HepG2 (cell line): Measurements from ENCODE around the gene ANKRD10. TPM values are rescaled to one million over a fixed set of nuclear protein-coding genes. Genes with fewer than 3 reads are reported as not detected.
A peak's percentile ranks its signal among the peaks of the same experiment; 100 is the strongest.
"Not testable (repeated sequence)": the region's sequence is repeated elsewhere in the genome, so short reads cannot be mapped to it uniquely, and the experiment has no call there.

ENCODE experiments used
- ATAC-seq: fragments of 200-7000 bp; cut with Tn5 transposase; 3 replicates; pipeline ENCODE4 v1.9.1; 2020; ENCODE audit warnings: mild to moderate bottlenecking, moderate library complexity
- BruUV-seq: library from RNA; stranded (reverse); fragments of 400-500 nt; replicated peaks from 2 replicates; lab custom pipeline; 2021; lab: Mats Ljungman, UMichigan
- CTCF ChIA-PET: fragments of 300-600 bp; formaldehyde crosslinking; extraction: SDS; loops from one replicate; lab custom pipeline; 2021; ENCODE audit warnings: low total read pairs, inconsistent platforms, low intra/inter-chr PET ratio; lab: Yijun Ruan, JAX
- POLR2A ChIA-PET: fragments of 350-600 bp; sonication (Branson Sonifier 250); formaldehyde crosslinking; loops from one replicate; lab custom pipeline; 2020; ENCODE audit warnings: antibody characterized with exemption, inconsistent platforms; lab: Yijun Ruan, JAX
- DNase-seq: peaks from one replicate; pipeline ENCODE4 v3.0.0-alpha.2; 2015; ENCODE audit warnings: low spot score
- FAIRE-seq: peaks from 3 replicates; lab custom pipeline; 2011; peaks lifted over from hg19 to GRCh38; lab: Jason Lieb, UNC
- H2AFZ ChIP-seq: one replicate; pipeline ENCODE4 v1.6.1; 2011; ENCODE audit warnings: low read length, inconsistent platforms
- H3K27ac ChIP-seq: fragments of 300-600 bp; 3 replicates; pipeline ENCODE4 v1.8.0; 2011; ENCODE audit warnings: mixed run types, mild to moderate bottlenecking, mixed read lengths, low read length, inconsistent platforms; ENCODE audit not compliant: insufficient read depth; ENCODE audit errors: extremely low read length
- H3K27me3 ChIP-seq, 2 experiments: fragments of 200-600 bp in 1 of 2; 2 replicates in 1 of 2; 3 replicates in 1 of 2; pipeline versions ENCODE4 v1.6.0 to v1.8.0; 2011; ENCODE audit warnings: low read length in 2 of 2, mild to moderate bottlenecking in 2 of 2, moderate library complexity in 2 of 2, inconsistent platforms in 1 of 2; ENCODE audit not compliant: insufficient read depth in 2 of 2, control insufficient read depth in 1 of 2
- H3K36me3 ChIP-seq, 2 experiments: fragments of 200-600 bp in 1 of 2; replicated peaks in 1 of 2; 2 replicates in 1 of 2; 3 replicates in 1 of 2; pipeline versions ENCODE4 v1.5.1 to v1.8.0; 2011; ENCODE audit warnings: low read length in 2 of 2, inconsistent platforms in 1 of 2; ENCODE audit not compliant: insufficient read depth in 2 of 2, control insufficient read depth in 1 of 2
- H3K4me1 ChIP-seq: 2 replicates; pipeline ENCODE4 v1.5.1; 2012; ENCODE audit warnings: low read length, inconsistent platforms; ENCODE audit not compliant: insufficient read depth
- H3K4me2 ChIP-seq: 2 replicates; pipeline ENCODE4 v1.6.0; 2011; ENCODE audit warnings: low read depth, low read length, inconsistent platforms
- H3K4me3 ChIP-seq, 3 experiments: fragments of 200-600 bp in 1 of 3; sonication (generic), shearing (Covaris generic) in 1 of 3; replicated peaks in 1 of 3; 2 replicates each; pipeline ENCODE4 v1.5.1; 2011 to 2016; ENCODE audit warnings: low read length in 3 of 3, inconsistent platforms in 2 of 3, low read depth in 2 of 3, mild to moderate bottlenecking in 2 of 3, control low read depth in 1 of 3, mixed read lengths in 1 of 3; ENCODE audit not compliant: insufficient read depth in 1 of 3
- H3K79me2 ChIP-seq: one replicate; pipeline ENCODE4 v1.6.1; 2011; ENCODE audit warnings: low read length, inconsistent platforms; ENCODE audit not compliant: insufficient read depth
- H3K9ac ChIP-seq: 2 replicates; pipeline ENCODE4 v1.6.0; 2011; ENCODE audit warnings: mild to moderate bottlenecking, low read depth, low read length, inconsistent platforms; ENCODE audit not compliant: insufficient read depth
- H3K9me3 ChIP-seq: 2 replicates; pipeline ENCODE4 v1.5.1; 2012; ENCODE audit warnings: mild to moderate bottlenecking, low read length
- H4K20me1 ChIP-seq: 2 replicates; pipeline ENCODE4 v1.6.0; 2011; ENCODE audit warnings: inconsistent platforms, mild to moderate bottlenecking, low read length, moderate library complexity; ENCODE audit not compliant: insufficient read depth
- BHLHE40 ChIP-seq: IDR thresholded peaks from 2 replicates; pipeline ENCODE4 v1.6.1; 2011; ENCODE audit warnings: low read length, improper control_type of control experiment
- FOSL2 ChIP-seq: sonication (generic); formaldehyde crosslinking; IDR thresholded peaks from 2 replicates; pipeline ENCODE4 v1.4.0; 2020; ENCODE audit warnings: missing genetic modification reagents
- WGBS: methylation state at CpG from one replicate; pipeline ENCODE4 v1.1.6; 2017; ENCODE audit warnings: low lambda C conversion rate; 5-methylcytosine and 5-hydroxymethylcytosine counted together
- in situ Hi-C: cut with HindIII; loops from 2 replicates; pipeline ENCODE4 v1.10.0; 2017; ENCODE audit warnings: low pct_unique_long_range_greater_than_20kb; ENCODE audit not compliant: extremely low pct_ligation_motif_present
- intact Hi-C: fragments of 100-400 bp; cut with micrococcal nuclease; formaldehyde crosslinking; loops from one replicate; pipeline ENCODE4 v1.10.0; 2022; ENCODE audit not compliant: unreplicated experiment
- polyA plus RNA-seq, 8 experiments: library from polyadenylated mRNA; depleted of rRNA in 3 of 8; stranded (reverse) in 7 of 8; unstranded in 1 of 8; fragments of >200 nt; fragmentation: Illumina TruSeq in 4 of 8; extraction: Trizol in 4 of 8; gene quantifications; 2 replicates each; pipeline versions ENCODE4 v1.2.1 to v1.2.3, GENCODE V29; 2011 to 2016; ENCODE audit warnings: low read depth in 4 of 8, missing spikeins in 1 of 8, mixed read lengths in 1 of 8; ENCODE audit not compliant: insufficient read depth in 1 of 8
- total RNA-seq, 5 experiments: library from RNA; depleted of rRNA; stranded (reverse); fragments of >200 nt; fragmentation: Illumina TruSeq; extraction: Trizol; gene quantifications; 2 replicates each; pipeline ENCODE4 v1.2.3, GENCODE V29; 2016; ENCODE audit warnings: low read depth in 1 of 5
- TF ChIP-seq, protein P1 (sequence below): sonication (generic); formaldehyde crosslinking; IDR thresholded peaks from 2 replicates; pipeline ENCODE4 v1.4.0; 2020; ENCODE audit warnings: missing genetic modification reagents
- TF ChIP-seq, protein P2 (sequence below): IDR thresholded peaks from 2 replicates; pipeline ENCODE4 v1.6.1; 2016

Gene ANKRD10
- total and polyA plus RNA-seq, 2 of the 13 experiments (the other 11 are each of a cell fraction or from before 2014, with no cell fraction given), result 108 to 115 TPM

- DNase-seq, POLR2A ChIA-PET, H3K36me3 ChIP-seq, H2AFZ ChIP-seq, H3K4me3 ChIP-seq, H3K27me3 ChIP-seq, H3K9me3 ChIP-seq, FAIRE-seq, ATAC-seq, H3K4me1 ChIP-seq, CTCF ChIA-PET, H4K20me1 ChIP-seq, H3K4me2 ChIP-seq, intact Hi-C loops, H3K27ac ChIP-seq, H3K9ac ChIP-seq, BruUV-seq, H3K79me2 ChIP-seq: not testable (repeated sequence)
- in situ Hi-C loops, result loop anchor here (10.0 kb wide), 1 partner anchor 1439 kb away; no protein-coding TSS in a partner anchor
- 50% methylated on average over 2 of the region's 7 CpGs for WGBS
Measured at GRCh38 chr13:110955608-110956007, 40.7 kb upstream of the ANKRD10 start.

DNA sequence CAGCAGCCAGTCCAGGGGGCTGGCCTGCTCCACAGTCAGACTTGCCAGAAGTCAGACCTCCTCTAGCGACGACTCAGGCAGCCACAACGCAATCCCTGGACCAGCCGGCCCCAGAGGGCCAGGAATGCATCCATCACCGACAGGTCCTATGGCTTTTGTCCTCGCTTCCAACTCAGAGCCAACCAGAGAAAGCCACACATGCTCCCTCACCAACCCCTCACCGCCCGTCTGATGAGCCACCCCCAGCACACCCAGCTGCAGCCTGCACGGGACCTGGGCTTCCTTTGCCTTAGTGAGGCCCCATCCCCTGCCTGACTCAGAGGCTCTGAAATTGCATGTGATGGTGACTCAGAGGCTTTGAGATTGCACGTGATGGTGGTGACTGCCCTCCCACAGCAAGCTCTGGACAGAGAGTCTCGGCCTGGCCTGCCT, 40.2 kb upstream of the ANKRD10 start:
- CTCF ChIA-PET, result not testable (repeated sequence)

GRCh38 chr13:110954533-110954920, 39.7 kb upstream of the ANKRD10 start:
- H2AFZ ChIP-seq, intact Hi-C loops, ATAC-seq, H3K36me3 ChIP-seq, POLR2A ChIA-PET, BruUV-seq, H3K79me2 ChIP-seq, H3K4me2 ChIP-seq, CTCF ChIA-PET, H3K9me3 ChIP-seq, H3K9ac ChIP-seq, H3K27ac ChIP-seq, H3K4me1 ChIP-seq, H3K4me3 ChIP-seq, H3K27me3 ChIP-seq, FAIRE-seq, H4K20me1 ChIP-seq, DNase-seq: not testable (repeated sequence)
- WGBS, result 39% methylated on average over 13 of the region's 15 CpGs
- in situ Hi-C loops, result loop anchor here (10.0 kb wide), 1 partner anchor 1440 kb away; no protein-coding TSS in a partner anchor

More for the DNA sequence above, 40.2 kb upstream of the ANKRD10 start:
- H2AFZ ChIP-seq, BruUV-seq, H3K27ac ChIP-seq, H3K36me3 ChIP-seq, FAIRE-seq, H3K4me3 ChIP-seq, POLR2A ChIA-PET, H3K9ac ChIP-seq, H4K20me1 ChIP-seq, H3K79me2 ChIP-seq, intact Hi-C loops, H3K4me1 ChIP-seq, H3K4me2 ChIP-seq, H3K27me3 ChIP-seq, H3K9me3 ChIP-seq: not testable (repeated sequence)
- DNase-seq (peak; percentile 42), ATAC-seq (peak; percentile 64)
- WGBS, result 9% methylated on average over 6 of the region's 11 CpGs
- TF ChIP-seq, protein P1, sequence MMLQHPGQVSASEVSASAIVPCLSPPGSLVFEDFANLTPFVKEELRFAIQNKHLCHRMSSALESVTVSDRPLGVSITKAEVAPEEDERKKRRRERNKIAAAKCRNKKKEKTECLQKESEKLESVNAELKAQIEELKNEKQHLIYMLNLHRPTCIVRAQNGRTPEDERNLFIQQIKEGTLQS (CRISPR knock-in tag), result peak; percentile 38; the same call in 1 of the 2 replicates
- TF ChIP-seq BHLHE40 (peak; percentile 90), FOSL2 (CRISPR knock-in tag) (peak; percentile 94)
- TF ChIP-seq, protein P2, sequence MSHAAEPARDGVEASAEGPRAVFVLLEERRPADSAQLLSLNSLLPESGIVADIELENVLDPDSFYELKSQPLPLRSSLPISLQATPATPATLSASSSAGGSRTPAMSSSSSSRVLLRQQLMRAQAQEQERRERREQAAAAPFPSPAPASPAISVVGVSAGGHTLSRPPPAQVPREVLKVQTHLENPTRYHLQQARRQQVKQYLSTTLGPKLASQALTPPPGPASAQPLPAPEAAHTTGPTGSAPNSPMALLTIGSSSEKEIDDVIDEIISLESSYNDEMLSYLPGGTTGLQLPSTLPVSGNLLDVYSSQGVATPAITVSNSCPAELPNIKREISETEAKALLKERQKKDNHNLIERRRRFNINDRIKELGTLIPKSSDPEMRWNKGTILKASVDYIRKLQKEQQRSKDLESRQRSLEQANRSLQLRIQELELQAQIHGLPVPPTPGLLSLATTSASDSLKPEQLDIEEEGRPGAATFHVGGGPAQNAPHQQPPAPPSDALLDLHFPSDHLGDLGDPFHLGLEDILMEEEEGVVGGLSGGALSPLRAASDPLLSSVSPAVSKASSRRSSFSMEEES (CRISPR knock-in tag), result peak; percentile 56; the same call in 1 of the 2 replicates
- in situ Hi-C loops, result loop anchor here (10.0 kb wide), 1 partner anchor 1440 kb away; no protein-coding TSS in a partner anchor
